GM12874 (cell line): ENCODE data around the gene WDR83.

ENCODE experiments used
- TF ChIP-seq, protein P1 (sequence below): IDR thresholded peaks from 2 replicates; pipeline ENCODE4 v1.5.1; 2011; ENCODE audit warnings: low read depth, mild to moderate bottlenecking, control low read depth, low read length, moderate library complexity; ENCODE audit not compliant: insufficient read depth

Gene WDR83

DNA sequence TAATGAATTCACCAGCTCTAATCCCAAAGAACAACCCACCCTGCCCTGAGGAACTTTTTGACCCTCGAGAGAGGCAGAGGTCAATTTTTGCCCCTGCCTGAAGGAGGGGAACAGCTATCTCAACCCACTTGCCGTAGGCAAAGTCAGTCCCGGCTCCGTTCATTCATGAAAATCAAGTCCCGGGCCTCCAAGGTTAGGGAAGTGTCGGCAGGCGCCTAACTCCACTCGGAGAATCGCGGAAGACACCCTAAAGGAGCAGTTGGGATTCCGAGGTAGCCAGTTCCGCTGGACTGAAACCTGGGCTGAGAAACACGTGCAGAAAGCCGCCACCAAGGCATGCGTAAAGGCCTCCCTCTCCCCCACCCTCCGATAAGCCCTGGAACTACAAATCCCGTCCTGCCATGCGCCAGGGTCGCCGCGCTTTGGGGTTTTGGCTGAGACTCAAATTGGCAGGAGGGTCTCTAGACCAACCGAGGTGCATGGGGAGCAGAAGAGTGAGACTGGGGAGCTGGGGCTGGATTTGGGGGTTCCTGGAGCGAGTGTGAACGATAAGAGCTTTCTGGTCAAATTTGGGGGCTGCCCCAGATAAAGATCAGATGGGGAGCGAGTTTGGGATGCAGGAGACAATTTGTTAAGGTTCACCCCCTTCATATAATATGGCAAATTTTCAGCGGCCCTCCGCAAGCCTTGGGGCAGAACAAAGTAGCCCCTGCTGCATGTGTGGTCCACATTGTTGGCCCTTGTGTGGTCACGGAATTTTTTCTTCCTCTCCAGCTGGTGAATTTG, 57.2 kb downstream of the WDR83 start, which contains the start of gene TNPO2:
TNPO2 (minus strand) TSS at position 292 of the 786 bp plus-strand sequence. CDS start 2,955 bp downstream, outside the sequence.
- TF ChIP-seq, protein P1, sequence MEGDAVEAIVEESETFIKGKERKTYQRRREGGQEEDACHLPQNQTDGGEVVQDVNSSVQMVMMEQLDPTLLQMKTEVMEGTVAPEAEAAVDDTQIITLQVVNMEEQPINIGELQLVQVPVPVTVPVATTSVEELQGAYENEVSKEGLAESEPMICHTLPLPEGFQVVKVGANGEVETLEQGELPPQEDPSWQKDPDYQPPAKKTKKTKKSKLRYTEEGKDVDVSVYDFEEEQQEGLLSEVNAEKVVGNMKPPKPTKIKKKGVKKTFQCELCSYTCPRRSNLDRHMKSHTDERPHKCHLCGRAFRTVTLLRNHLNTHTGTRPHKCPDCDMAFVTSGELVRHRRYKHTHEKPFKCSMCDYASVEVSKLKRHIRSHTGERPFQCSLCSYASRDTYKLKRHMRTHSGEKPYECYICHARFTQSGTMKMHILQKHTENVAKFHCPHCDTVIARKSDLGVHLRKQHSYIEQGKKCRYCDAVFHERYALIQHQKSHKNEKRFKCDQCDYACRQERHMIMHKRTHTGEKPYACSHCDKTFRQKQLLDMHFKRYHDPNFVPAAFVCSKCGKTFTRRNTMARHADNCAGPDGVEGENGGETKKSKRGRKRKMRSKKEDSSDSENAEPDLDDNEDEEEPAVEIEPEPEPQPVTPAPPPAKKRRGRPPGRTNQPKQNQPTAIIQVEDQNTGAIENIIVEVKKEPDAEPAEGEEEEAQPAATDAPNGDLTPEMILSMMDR = no peak
